GM21447 (cell line): Measurements from ENCODE around the gene PFN4.
"Not testable (repeated sequence)": the region's sequence is repeated elsewhere in the genome, so short reads cannot be mapped to it uniquely, and the experiment has no call there.

Experiments
- ATAC-seq: cut with Tn5 transposase; IDR thresholded peaks from one replicate; pipeline ENCODE4 v1.9.1; 2021; ENCODE audit not compliant: unreplicated experiment

The PFN4 gene, protein sequence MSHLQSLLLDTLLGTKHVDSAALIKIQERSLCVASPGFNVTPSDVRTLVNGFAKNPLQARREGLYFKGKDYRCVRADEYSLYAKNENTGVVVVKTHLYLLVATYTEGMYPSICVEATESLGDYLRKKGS

DNA sequence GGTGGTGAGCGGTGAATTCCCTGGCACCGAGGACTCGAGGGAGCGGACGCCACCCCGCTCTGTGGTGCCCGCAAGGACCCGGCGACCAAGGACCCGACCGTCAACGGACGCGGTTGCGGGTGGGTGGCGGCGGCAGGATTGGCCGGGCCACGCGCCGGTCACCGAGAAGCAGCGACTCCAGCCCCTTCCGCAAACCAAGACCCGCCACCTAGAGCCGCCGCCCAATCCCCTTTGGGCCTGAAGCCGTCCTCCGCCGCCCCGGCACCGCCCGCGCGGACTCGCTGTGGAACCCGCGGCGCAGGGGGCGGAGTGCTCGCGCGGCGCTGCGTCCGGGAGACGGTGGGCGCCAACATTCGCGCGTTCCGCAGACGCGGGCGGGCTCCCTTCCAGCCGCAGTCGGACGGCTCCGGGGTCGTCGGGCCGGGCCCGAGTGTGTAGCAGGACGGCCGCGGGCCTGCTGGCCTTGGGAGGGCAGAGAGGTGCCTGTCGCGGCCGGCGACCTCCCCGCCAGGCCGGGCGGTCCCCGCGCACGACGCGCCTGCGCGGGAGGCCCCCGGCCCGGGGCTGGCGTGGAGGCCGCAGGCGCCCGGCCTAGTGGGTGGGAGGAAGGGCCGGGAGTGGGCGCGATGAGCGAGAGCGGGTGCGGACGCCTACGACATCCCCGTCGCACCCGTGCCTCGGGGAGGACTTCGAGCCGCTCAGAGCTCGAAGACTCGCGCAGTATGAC is at the start of gene PFN4, which contains the start of gene FAM228B:
PFN4 (minus strand) TSS at position 140 of the 727 bp plus-strand sequence. CDS start 799 bp downstream, outside the sequence.
FAM228B (plus strand) TSS at position 275 of the 727 bp plus-strand sequence. CDS start 893 bp downstream, outside the sequence.
- ATAC-seq = peak; percentile 88

DNA sequence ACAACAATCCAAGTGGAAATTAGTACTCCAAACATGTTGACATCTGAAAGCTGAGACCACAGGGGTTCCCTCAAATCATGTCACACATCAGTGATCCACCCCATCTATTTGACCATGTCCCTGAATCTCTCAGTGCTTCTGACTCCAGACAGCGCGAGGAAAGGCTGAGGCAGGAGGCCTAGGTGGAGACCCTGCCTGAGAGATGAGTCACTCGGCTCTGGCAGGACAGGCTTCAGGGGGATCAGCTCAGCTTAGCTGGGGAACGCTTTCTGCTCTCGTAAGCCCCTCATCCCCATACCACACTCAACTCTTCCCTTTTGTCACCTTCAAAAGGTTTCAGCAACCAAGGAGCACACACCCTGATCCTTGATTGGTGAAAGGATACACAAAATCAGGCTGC is 45.9 kb upstream of the PFN4 start:
- no peak for ATAC-seq

DNA sequence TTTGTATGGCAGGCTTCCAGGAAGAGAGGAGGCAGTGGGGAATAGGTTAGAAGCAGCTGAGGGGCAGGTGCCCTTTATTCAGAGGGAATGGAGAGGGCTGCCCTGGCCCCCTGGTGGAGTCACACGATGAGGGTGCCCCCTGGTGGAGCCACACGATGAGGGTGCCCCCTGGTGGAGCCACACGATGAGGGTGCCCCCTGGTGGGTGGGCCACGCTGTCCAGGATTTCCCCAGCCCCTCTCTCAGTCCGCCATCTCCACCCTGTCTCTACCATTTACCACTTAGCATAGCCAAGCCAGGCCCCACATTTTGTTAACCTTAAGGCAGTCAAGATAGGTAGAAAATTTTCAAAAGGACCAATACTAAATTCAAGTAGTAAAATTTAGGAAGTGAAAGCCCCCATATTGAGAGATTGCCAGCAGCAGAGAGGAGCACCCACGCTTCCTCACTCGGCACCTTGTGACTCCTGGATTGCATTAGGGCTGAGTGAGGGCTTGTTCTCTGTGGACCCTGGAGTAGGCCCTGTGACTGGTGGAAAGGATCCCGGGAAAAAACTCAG is 41.4 kb upstream of the PFN4 start:
- no peak for ATAC-seq

DNA sequence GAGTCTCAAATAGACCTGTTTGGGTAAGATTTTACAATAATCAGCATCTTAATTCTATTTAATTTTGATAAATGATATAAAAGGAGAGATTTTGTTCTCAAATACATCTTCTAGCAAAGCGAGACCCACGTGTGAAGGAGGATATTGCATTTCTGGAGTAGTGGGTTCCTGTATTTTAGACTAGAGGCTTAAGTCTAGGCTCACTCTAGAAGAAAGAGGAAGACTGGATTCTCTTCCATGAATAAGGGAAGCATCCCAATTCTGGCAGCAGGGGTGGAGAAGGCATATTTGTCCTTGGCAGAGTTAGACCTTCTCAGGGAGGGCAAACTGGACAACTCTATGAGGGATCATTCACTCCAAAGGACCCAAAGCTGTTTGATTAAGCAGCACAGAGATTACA is 40.5 kb upstream of the PFN4 start:
- ATAC-seq = no peak

DNA sequence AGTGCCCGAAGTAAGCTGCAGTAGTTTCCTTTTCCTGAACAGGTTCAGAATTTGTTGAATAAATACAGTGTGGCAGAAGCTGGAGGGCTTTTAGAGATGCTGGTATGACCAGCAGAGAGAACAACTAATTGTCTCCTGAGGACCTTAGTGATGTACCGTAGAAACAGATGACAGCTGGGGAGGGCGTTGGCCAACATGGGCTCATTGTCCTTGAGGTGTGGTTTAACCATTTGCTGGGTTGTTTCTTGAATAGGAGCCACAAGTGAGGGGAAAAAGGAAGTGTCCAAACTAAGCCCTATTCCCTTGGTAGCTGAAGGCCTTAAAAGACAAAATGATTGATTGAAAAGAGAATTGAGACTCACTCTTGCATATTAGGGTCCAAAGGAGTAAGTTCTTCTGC is 40.1 kb upstream of the PFN4 start:
- ATAC-seq = no peak

DNA sequence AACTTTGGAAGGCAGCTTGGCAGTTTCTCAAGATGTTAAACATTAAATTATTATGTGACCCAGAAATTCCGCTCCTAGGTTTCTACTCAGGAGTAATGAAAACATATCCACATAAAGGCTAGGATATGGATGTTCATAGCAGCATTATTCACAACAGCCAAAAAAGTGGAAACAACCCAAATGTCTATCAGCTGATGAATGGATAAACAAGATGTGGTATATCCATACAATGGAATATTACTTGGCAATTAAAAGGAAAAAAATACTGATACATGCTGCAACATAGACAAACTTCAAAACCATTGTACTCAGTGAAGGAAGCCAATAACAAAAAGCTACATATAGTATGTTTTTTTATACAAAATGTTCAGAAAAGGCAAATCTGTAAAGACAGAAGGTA is 39.4 kb upstream of the PFN4 start:
- no peak for ATAC-seq

DNA sequence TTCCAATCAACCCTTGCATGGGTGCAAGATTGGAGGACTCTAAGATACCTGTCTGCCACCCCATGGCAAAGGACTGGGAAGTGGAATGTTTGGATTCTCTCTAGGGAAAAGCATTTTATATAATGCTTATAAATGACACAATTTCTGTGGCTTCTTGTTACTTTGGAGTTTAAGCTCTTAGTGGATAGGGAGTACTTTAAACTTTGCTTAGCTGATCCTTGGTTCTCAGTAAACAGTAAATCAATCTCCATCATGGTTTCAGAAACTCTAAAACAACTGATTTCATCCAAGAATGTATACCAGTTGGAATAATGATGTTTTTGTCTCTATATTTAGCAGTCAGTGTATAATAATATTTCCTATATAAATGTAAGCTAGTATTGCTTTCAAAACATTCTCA is 37.6 kb upstream of the PFN4 start:
- no peak for ATAC-seq

DNA sequence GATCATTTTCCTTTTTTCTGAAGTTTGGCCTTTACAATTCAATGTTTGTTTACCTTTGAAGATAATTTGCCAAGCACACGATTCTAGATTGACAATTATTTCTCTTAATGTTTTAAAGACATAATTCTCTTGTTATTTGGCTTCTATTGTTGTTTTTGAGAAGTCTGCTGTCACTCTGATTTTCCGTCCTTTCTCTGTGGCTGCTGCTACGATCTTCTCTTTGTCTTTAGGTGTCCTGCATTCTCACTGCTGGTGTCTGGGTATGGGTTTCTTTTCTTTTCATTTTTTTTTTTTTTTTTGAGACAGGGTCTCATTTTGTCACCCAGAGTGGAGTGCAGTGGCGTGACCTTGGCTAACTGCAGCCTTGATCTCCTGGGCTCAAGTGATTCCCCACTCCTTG is 36.6 kb upstream of the PFN4 start:
- ATAC-seq = no peak

DNA sequence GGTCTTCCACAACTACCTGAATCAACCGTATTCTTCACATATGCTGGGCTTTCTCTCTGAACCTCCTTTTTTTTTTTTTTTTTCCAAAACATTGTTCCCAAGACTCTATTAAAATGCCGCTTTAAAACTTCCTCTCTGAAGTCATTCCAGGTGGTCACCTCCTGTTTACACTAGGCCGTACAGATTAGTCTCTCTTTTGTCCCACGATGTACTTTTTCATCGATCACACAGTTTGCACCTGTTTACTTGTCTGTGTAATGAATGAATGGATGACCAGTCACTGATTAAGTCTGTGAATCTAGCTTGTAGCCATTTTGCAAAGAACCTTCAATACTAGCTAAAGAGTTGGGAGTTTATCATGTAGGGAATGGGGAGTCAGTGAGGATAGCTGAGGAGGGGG is 35.0 kb upstream of the PFN4 start:
- no peak for ATAC-seq

DNA sequence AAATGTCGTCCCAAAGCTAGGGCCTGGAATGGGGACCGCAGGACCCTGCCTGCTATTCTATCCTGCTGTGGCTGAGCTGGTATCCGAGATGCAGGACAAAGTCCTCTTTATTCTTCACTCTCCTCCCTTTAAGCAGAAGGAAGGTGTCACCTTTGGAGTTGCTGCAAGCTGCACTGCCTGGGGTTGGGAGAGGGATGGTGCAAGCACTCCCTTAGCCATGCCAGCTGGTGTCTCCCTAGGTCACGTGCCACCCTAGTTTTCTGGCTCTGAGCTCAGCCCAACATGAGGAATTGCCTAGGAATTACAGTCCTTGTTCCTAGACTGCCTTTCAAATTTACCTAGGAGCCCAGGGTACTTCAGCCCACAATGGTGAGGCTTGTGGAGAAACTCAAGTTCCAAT is 30.3 kb upstream of the PFN4 start:
- ATAC-seq = no peak

DNA sequence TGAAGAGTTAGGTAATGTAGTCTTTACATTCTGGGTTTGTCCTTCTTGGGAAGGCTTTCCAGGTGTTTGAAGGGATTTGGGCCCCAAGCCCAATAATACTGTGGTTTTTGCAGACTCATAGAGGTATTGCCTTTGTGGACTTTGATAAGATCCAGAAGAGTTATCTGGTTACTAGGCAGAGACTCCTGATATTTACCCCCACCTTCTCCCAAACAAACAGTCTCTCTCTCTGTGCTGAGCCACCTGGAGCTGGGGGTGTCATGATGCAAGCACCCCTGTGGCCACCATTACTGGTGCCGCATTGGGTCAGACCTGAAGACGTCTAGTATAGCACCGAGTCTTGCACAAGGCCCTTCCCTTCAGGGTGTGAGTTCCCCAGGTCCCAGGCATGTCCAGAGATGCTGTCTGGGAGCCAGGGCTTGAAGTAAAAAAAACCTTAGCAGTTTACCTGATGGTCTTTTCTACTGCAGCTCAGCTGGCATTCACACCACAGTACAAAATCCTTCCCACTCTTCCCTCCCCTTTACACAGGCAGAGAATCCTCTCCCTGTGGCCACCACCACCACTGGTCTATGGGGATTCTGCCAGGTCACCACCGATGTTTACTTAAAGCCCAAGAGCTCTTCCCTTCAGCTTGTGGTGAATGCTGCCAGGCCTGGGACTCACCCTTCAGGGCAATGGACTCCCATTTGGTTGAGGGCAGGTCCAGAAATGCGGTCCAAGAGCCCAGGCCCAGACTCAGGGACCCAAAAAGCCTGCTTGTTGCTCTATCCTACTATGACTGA is 29.5 kb upstream of the PFN4 start:
- no peak for ATAC-seq

DNA sequence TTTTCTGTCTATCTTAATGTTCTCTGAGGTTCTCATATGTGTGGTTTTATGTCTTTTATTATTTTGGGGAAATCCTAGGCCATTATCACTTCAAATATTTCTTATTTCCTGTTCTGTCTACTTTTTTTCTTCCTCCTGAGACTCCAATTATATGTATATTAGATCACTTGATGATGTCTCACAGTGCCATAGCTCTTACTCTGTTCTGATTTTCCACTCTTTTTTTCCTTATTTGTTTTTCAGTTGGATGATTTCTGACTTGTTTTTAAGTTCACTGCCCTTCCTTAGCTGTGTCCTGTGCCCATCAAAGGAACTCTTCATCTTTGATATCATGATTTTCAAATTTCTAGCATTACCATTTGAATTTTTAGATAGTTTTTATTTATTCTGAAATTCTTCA is 24.2 kb upstream of the PFN4 start:
- no peak for ATAC-seq

DNA sequence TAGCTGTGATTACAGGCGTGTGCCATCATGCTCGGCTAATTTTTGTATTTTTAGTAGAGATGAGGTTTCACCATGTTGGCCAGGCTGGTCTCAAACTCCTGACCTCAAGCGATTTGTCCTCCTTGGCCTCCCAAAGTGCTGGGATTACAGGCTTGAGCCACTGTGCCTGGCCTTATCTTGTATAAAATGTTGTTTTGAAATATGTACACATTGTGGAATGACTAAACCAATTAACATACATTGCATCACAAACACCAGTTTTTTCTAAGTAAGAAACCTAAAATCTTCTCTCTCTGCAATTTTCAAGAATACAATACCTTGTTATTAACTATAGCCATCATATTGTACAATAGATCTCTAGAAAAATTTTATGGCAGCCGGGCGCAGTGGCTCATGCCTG is 17.2 kb upstream of the PFN4 start:
- not testable (repeated sequence) for ATAC-seq

DNA sequence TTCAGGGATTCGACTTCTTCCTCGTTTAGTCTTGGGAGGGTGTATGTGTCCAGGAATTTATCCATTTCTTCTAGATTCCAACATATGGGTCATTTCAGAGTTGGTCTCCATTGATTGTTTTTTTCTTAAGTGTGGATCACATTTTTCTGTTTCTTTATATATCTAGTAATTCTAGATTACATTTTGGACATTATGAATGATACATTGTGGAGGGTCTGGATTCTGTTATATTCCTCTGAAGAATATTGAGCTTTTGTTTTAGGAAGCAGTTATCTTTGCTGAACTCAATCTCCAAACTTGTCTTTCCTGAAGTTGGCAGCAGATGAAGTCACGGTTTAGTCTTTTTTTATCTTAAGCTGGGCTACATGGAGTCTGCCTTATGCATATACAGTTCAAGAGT is 9.4 kb upstream of the PFN4 start:
- ATAC-seq = no peak

DNA sequence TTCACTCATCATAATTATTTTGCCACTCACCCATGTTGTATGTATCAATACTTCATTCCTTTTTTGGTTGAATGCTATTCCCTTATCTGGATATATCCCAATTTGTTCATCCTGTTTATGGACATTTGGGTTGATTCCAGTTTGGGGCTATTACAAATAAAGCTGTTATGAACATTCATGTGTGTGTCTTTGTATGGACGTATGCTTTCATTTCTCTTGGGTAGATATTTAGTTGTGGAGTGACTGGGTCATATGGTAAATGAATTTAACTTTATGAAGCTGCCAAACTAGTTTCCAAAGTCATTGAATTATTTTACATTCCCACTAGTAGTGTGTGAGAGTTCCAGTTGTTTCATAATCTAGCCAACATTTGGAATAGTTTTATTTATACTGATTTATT is 2.8 kb upstream of the PFN4 start:
- ATAC-seq = no peak

DNA sequence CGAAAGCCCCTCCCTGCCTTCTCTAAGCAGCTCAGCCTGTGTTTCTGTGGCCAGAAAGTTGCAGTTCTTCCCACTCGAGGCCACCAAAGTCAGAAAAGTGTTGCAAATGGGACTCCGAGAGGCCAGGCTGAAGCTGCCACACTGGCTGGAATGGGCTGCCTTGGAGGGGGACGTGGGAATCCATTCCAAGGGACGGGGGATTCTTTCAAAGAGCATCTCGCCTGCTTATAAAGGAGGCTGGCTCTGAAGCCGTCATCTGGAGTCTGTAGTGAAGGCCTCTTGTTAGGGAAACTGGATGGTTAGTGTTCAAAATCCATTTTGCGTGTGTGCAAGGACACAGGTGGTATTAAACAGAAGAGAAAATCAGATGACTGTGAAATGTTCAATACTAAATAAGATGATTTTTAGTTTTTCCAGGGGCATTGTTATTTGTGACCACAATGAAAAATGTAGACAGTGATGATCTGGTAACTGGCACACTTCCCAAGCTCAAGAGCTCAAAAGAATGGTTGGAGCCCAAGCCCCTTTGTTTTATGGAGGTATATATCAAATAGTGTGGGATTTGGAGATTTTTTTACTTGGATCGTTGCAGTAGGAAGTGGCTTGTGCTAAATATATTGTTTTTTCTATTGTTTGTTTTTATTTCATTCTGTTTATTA is 917 bp upstream of the PFN4 start:
- ATAC-seq = peak; percentile 14

DNA sequence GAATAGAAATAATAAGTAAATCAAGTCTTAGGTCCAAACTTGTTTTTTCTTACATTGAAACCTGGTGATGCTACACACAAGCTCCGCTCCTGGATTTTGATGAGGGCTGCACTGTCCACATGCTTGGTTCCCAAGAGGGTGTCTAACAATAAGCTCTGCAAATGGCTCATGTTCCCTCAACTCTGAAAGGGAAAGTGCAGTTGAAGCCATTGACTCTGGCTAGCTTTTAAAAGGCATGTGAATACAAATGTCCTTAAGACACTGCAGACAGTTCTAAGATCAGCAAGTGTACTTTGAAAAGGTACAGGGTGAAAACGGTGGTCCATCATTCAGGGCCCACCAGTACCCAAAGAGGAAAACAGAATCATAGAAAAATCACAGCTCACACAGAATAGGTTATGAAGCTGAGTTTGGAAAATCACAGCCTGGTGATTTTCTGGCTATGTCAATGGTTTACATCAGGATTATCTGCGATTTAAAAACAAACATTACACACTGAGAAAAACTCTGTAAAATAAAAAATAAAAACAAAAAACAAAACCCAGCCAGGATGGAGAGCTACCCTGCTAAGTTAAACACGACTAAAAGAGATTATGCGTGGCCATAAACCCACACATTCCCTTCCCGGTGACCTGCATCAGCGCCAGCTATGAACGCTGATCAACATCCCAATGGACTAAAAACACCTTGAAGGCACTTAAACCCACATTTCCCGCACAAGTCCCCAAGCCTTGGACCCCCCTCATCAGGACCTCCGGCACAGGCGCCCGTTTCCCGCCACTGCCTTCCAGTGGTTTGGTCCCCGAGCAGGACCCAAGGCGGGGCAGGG is 554 bp downstream of the PFN4 start:
- ATAC-seq = no peak

DNA sequence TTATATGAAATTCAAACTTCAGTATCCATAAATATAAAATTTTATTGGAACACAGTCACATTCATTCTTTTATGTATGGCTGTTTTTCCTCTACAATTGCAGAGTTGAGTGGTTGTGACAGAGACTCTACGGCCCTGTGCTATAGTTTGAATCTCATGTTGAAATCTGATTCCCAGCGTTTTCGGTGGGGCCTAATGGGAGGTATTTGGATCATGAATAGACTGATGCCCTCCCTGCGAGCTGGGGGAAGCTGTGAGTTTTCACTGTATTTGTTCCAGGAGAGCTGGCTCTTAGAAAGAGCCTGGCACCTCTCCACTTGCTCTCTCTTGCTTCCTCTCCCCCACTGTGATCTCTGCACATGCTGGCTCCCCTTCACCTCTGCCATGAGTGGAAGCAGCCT is 1.7 kb downstream of the PFN4 start:
- ATAC-seq = no peak

DNA sequence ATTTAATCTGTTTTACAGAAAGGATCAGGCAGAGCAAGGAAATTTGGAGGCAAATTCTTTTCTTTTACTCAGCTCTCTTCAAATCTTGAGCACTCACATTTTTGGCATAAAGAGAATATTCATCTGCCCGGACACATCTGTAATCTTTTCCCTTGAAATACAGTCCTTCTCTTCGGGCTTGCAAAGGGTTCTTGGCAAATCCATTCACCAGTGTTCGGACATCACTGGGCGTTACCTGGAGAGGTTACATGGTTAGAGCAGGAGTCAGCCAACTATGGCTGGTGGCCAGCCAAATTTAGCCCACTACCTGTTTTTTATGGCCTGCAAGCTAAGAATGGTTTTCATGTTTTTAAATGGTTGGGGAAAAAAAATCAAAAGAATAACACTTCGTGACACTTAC is 2.1 kb downstream of the PFN4 start:
- no peak for ATAC-seq

DNA sequence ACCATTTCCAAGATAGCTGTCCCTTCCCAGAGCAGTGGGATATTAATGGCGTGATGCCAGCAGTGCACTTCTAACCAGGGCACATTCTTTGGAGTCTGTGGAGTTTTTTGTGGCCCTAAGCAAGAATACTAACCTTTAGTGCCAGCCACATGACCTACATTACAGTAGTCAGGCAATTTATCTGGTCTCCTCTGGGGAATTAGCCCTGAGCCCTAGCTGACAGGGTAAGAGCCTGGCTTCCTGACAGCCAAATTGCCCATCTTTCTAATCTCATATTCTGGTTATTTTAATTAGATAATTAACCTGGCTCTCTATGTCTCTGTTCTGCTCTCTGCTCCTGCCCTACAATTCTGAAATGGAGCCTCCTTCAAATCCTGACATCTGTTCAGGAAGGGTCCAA is 5.2 kb downstream of the PFN4 start:
- ATAC-seq = no peak
